Spleen (tissue), 7 donors: ENCODE results near the gene MRAS.

Source experiments
- CTCF ChIP-seq, 11 experiments: fragments of 200-600 bp in 7 of 11; fragments of 450-650 bp in 4 of 11; sonication (generic) in 4 of 11; IDR thresholded peaks in 8 of 11; conservative IDR thresholded peaks in 3 of 11; 1 replicate in 7 of 11; 2 replicates in 4 of 11; pipeline versions ENCODE4 v1.4.0 to v1.8.0; 2016 to 2021; ENCODE audit warnings: antibody characterized with exemption in 11 of 11, inconsistent platforms in 4 of 11, mild to moderate bottlenecking in 1 of 11
- POLR2A ChIP-seq, 3 donors: fragments of 450-650 bp; IDR thresholded peaks; one replicate each; pipeline ENCODE4 v1.5.1; 2017; ENCODE audit warnings: antibody characterized with exemption in 3 of 3, mild to moderate bottlenecking in 1 of 3
- POLR2AphosphoS5 ChIP-seq, 3 donors: sonication (generic); formaldehyde crosslinking; IDR thresholded peaks; one replicate each; pipeline ENCODE4 v1.5.1; 2017; ENCODE audit warnings: antibody characterized with exemption in 3 of 3
- donor health status: DM: no; HTN: no; CAD: no; lungs with moderate emphysema.
- donor health status: DM: no; HTN: no; CAD: no.
- donor health status: DM: no; HTN: no; CAD: no.

GRCh38 chr3:138351916-138352550, 3.7 kb downstream of the MRAS start:
- TF ChIP-seq POLR2A (IDR thresholded peaks at IDR 0.05) (no peak), CTCF (IDR thresholded peaks at IDR 0.05 in 8 of 11, conservative IDR thresholded peaks at IDR 0.05 in 3 of 11) (no peak), POLR2AphosphoS5 (IDR thresholded peaks at IDR 0.05) (no peak)
